Vagina (tissue), 2 donors: Measurements from ENCODE around the gene STK32B. TPM values are rescaled to one million over a fixed set of nuclear protein-coding genes. Genes with fewer than 3 reads are reported as not detected.

Experiments
- DNase-seq, 2 donors: peaks; one replicate each; pipeline ENCODE4 v3.0.0-alpha.2; 2017; ENCODE audit errors: extremely low spot score in 2 of 2
- H3K27ac ChIP-seq: fragments of 200-600 bp; sonication (generic); one replicate; pipeline ENCODE4 v1.5.1; 2019
- H3K27me3 ChIP-seq: fragments of 200-600 bp; sonication (generic); one replicate; pipeline ENCODE4 v1.5.1; 2019
- H3K36me3 ChIP-seq, 2 donors: fragments of 200-600 bp; sonication (generic); one replicate each; pipeline ENCODE4 v1.5.1; 2017 to 2019
- H3K4me1 ChIP-seq: fragments of 200-600 bp; sonication (generic); one replicate; pipeline ENCODE4 v1.5.1; 2019
- H3K4me3 ChIP-seq, 2 donors: fragments of 200-600 bp; sonication (generic); 1 replicate in 1 of 2; 2 replicates in 1 of 2; pipeline ENCODE4 v1.5.1; 2016 to 2019
- H3K9me3 ChIP-seq: fragments of 200-600 bp; sonication (generic); one replicate; pipeline ENCODE4 v1.5.1; 2019
- CTCF ChIP-seq, 3 experiments: fragments of 450-650 bp in 2 of 3; fragments of 200-600 bp in 1 of 3; sonication (generic) in 1 of 3; IDR thresholded peaks; one replicate each; pipeline ENCODE4 v1.5.1; 2017 to 2019; ENCODE audit warnings: antibody characterized with exemption in 3 of 3, mild to moderate bottlenecking in 2 of 3, moderate library complexity in 2 of 3
- POLR2A ChIP-seq, 2 donors: fragments of 450-650 bp; IDR thresholded peaks; one replicate each; pipeline ENCODE4 v1.6.1; 2017; ENCODE audit warnings: antibody characterized with exemption in 2 of 2, mild to moderate bottlenecking in 2 of 2, moderate library complexity in 2 of 2
- POLR2AphosphoS5 ChIP-seq, 2 donors: sonication (generic); formaldehyde crosslinking; IDR thresholded peaks; one replicate each; pipeline ENCODE4 v1.9.0; 2017; ENCODE audit warnings: antibody characterized with exemption in 2 of 2, mild to moderate bottlenecking in 2 of 2, low read depth in 1 of 2; ENCODE audit not compliant: insufficient read depth in 1 of 2
- intact Hi-C: fragments of 100-400 bp; cut with DNase I; formaldehyde crosslinking; loops from one replicate; pipeline ENCODE4 v1.15.1; 2023
- total RNA-seq: library from RNA; depleted of rRNA; stranded (reverse); fragments of >200 nt; gene quantifications from one replicate; pipeline ENCODE4 v1.2.3, GENCODE V29; 2016

Gene STK32B
- total RNA-seq, 1 donor from 2014 or later = 6.4 TPM

- Histone ChIP-seq H3K4me1 (peaks cover 10% of the 10 kb centered on the region), H3K36me3 (no peaks in the 10 kb centered on the region), H3K4me3 (no peak overlapping the region), H3K9me3 (no peaks in the 10 kb centered on the region), H3K27me3 (no peaks in the 10 kb centered on the region), H3K27ac (no peak overlapping the region)
- intact Hi-C loops = no loop called here
- TF ChIP-seq CTCF (IDR thresholded peaks at IDR 0.05) (no peak), POLR2A (IDR thresholded peaks at IDR 0.05) (no peak), POLR2AphosphoS5 (IDR thresholded peaks at IDR 0.05; ENCODE audit: insufficient read depth in 1 of 2, low read depth in 1 of 2) (no peak)
- DNase-seq = no peak
These were observed 314.7 kb downstream of the STK32B start for GRCh38 chr4:5366009-5366386.

GRCh38 chr4:5366421-5366820, 315.1 kb downstream of the STK32B start:
- intact Hi-C loops = no loop called here
- peak in 1 of 2 donors; percentile 67 for DNase-seq
- TF ChIP-seq CTCF (IDR thresholded peaks at IDR 0.05) (no peak), POLR2A (IDR thresholded peaks at IDR 0.05) (no peak), POLR2AphosphoS5 (IDR thresholded peaks at IDR 0.05; ENCODE audit: insufficient read depth in 1 of 2, low read depth in 1 of 2) (no peak)

GRCh38 chr4:5368426-5368825, 317.1 kb downstream of the STK32B start:
- H3K4me1 ChIP-seq = peaks cover 10% of the 10 kb centered on the region
- H3K4me3 ChIP-seq = no peak overlapping the region
- H3K27me3 ChIP-seq = no peaks in the 10 kb centered on the region
- no peaks in the 10 kb centered on the region for H3K9me3 ChIP-seq
- TF ChIP-seq POLR2AphosphoS5 (IDR thresholded peaks at IDR 0.05; ENCODE audit: insufficient read depth in 1 of 2, low read depth in 1 of 2) = no peak
- TF ChIP-seq POLR2A (IDR thresholded peaks at IDR 0.05) = no peak
- no peak for TF ChIP-seq CTCF (IDR thresholded peaks at IDR 0.05)
- intact Hi-C loops = no loop called here
- DNase-seq = peak in 1 of 2 donors; percentile 37
- H3K27ac ChIP-seq = no peak overlapping the region
- no peaks in the 10 kb centered on the region for H3K36me3 ChIP-seq

More at GRCh38 chr4:5366421-5366820, 315.1 kb downstream of the STK32B start:
- Histone ChIP-seq H3K27ac (no peak overlapping the region), H3K4me1 (peaks cover 10% of the 10 kb centered on the region), H3K27me3 (no peaks in the 10 kb centered on the region), H3K9me3 (no peaks in the 10 kb centered on the region), H3K36me3 (no peaks in the 10 kb centered on the region), H3K4me3 (no peak overlapping the region)

- Histone ChIP-seq H3K36me3 (no peaks in the 10 kb centered on the region), H3K9me3 (no peaks in the 10 kb centered on the region), H3K27ac (no peak overlapping the region), H3K27me3 (no peaks in the 10 kb centered on the region), H3K4me1 (peaks cover 10% of the 10 kb centered on the region), H3K4me3 (no peak overlapping the region)
- no peak for TF ChIP-seq POLR2A (IDR thresholded peaks at IDR 0.05)
- peak; percentile 18 to 25 for DNase-seq
- intact Hi-C loops = no loop called here
These were observed 319.0 kb downstream of the STK32B start for GRCh38 chr4:5370286-5370685.

- H3K27me3 ChIP-seq = no peaks in the 10 kb centered on the region
- H3K36me3 ChIP-seq = no peaks in the 10 kb centered on the region
These were observed 320.3 kb downstream of the STK32B start for GRCh38 chr4:5371415-5372190.

More at GRCh38 chr4:5371415-5372190, 320.3 kb downstream of the STK32B start:
- intact Hi-C loops = no loop called here
- H3K9me3 ChIP-seq = no peaks in the 10 kb centered on the region
- peak; percentile 52 to 56 for DNase-seq
- no peak overlapping the region for H3K4me3 ChIP-seq
- no peak for TF ChIP-seq POLR2A (IDR thresholded peaks at IDR 0.05)
- no peak for TF ChIP-seq POLR2AphosphoS5 (IDR thresholded peaks at IDR 0.05; ENCODE audit: insufficient read depth in 1 of 2, low read depth in 1 of 2)
- TF ChIP-seq CTCF (IDR thresholded peaks at IDR 0.05) = no peak
- no peak overlapping the region for H3K27ac ChIP-seq
- H3K4me1 ChIP-seq = peaks cover 3% of the 10 kb centered on the region
